ENCODE results near the gene VAMP8. TPM values are rescaled to one million over a fixed set of nuclear protein-coding genes. Genes with fewer than 3 reads are reported as not detected.
A peak's percentile ranks its signal among the peaks of the same experiment; 100 is the strongest.
"Not testable (repeated sequence)": the region's sequence is repeated elsewhere in the genome, so short reads cannot be mapped to it uniquely, and the experiment has no call there.

Gene VAMP8
- total RNA-seq (2014; rRNA removed; shearing (Covaris generic); ENCODE audit: low replicate concordance): 2.0 and 3.4 TPM in 2 replicates

- in situ Hi-C loops (cut with HindIII; ENCODE audit: low pct_unique_long_range_greater_than_20kb, low sequenced_read_pairs): no loop called here
- no peak for DNase-seq (ENCODE audit: low read depth)
Observed at GRCh38 chr2:85577386-85578242, at the start of gene VAMP8. TSS of gene VAMP8 (plus strand) at chr2:85577586. CDS start at chr2:85577647, 61 bp downstream.

- no peak for DNase-seq (ENCODE audit: low read depth)
- in situ Hi-C loops (cut with HindIII; ENCODE audit: low pct_unique_long_range_greater_than_20kb, low sequenced_read_pairs): no loop called here
Observed at GRCh38 chr2:85527787-85528186, 49.6 kb upstream of the VAMP8 start.

GRCh38 chr2:85528355-85528754 is 49.0 kb upstream of the VAMP8 start:
- DNase-seq (ENCODE audit: low read depth): no peak
- in situ Hi-C loops (cut with HindIII; ENCODE audit: low pct_unique_long_range_greater_than_20kb, low sequenced_read_pairs): no loop called here

- in situ Hi-C loops (cut with HindIII; ENCODE audit: low pct_unique_long_range_greater_than_20kb, low sequenced_read_pairs): no loop called here
- DNase-seq (ENCODE audit: low read depth): no peak
Observed at GRCh38 chr2:85529809-85530208, 47.6 kb upstream of the VAMP8 start.

- DNase-seq (ENCODE audit: low read depth): no peak
- in situ Hi-C loops (cut with HindIII; ENCODE audit: low pct_unique_long_range_greater_than_20kb, low sequenced_read_pairs): no loop called here
Observed at GRCh38 chr2:85531589-85531988, 45.8 kb upstream of the VAMP8 start.

- no peak for DNase-seq (ENCODE audit: low read depth)
- in situ Hi-C loops (cut with HindIII; ENCODE audit: low pct_unique_long_range_greater_than_20kb, low sequenced_read_pairs): no loop called here
Observed at GRCh38 chr2:85534099-85534498, 43.3 kb upstream of the VAMP8 start.

GRCh38 chr2:85534881-85535280 is 42.5 kb upstream of the VAMP8 start:
- no peak for DNase-seq (ENCODE audit: low read depth)
- in situ Hi-C loops (cut with HindIII; ENCODE audit: low pct_unique_long_range_greater_than_20kb, low sequenced_read_pairs): no loop called here

- in situ Hi-C loops (cut with HindIII; ENCODE audit: low pct_unique_long_range_greater_than_20kb, low sequenced_read_pairs): no loop called here
- no peak for DNase-seq (ENCODE audit: low read depth)
Observed at GRCh38 chr2:85536479-85536878, 40.9 kb upstream of the VAMP8 start.

- peak; percentile 70 for DNase-seq (ENCODE audit: low read depth)
- in situ Hi-C loops (cut with HindIII; ENCODE audit: low pct_unique_long_range_greater_than_20kb, low sequenced_read_pairs): no loop called here
Observed at GRCh38 chr2:85537600-85538506, 39.5 kb upstream of the VAMP8 start.

- DNase-seq (ENCODE audit: low read depth): peak; percentile 96
- in situ Hi-C loops (cut with HindIII; ENCODE audit: low pct_unique_long_range_greater_than_20kb, low sequenced_read_pairs): no loop called here
Observed at GRCh38 chr2:85538507-85539360, 38.7 kb upstream of the VAMP8 start, which contains the start of gene MAT2A. TSS of gene MAT2A (plus strand) at chr2:85539168. CDS start at chr2:85539288, 120 bp downstream.

- DNase-seq (ENCODE audit: low read depth): peak; percentile 74
- in situ Hi-C loops (cut with HindIII; ENCODE audit: low pct_unique_long_range_greater_than_20kb, low sequenced_read_pairs): no loop called here
Observed at GRCh38 chr2:85539361-85540132, 37.8 kb upstream of the VAMP8 start.

GRCh38 chr2:85540133-85540648 is 37.2 kb upstream of the VAMP8 start:
- peak; percentile 39 for DNase-seq (ENCODE audit: low read depth)
- in situ Hi-C loops (cut with HindIII; ENCODE audit: low pct_unique_long_range_greater_than_20kb, low sequenced_read_pairs): no loop called here

- DNase-seq (ENCODE audit: low read depth): no peak
- in situ Hi-C loops (cut with HindIII; ENCODE audit: low pct_unique_long_range_greater_than_20kb, low sequenced_read_pairs): no loop called here
Observed at GRCh38 chr2:85541262-85541661, 36.1 kb upstream of the VAMP8 start.

GRCh38 chr2:85541753-85542457 is 35.5 kb upstream of the VAMP8 start:
- DNase-seq (ENCODE audit: low read depth): no peak
- in situ Hi-C loops (cut with HindIII; ENCODE audit: low pct_unique_long_range_greater_than_20kb, low sequenced_read_pairs): no loop called here

- in situ Hi-C loops (cut with HindIII; ENCODE audit: low pct_unique_long_range_greater_than_20kb, low sequenced_read_pairs): no loop called here
- no peak for DNase-seq (ENCODE audit: low read depth)
Observed at GRCh38 chr2:85542777-85543176, 34.6 kb upstream of the VAMP8 start.

GRCh38 chr2:85544254-85544691 is 33.1 kb upstream of the VAMP8 start:
- in situ Hi-C loops (cut with HindIII; ENCODE audit: low pct_unique_long_range_greater_than_20kb, low sequenced_read_pairs); DNase-seq (ENCODE audit: low read depth): not testable (repeated sequence)
